HS-5 (cell line): ENCODE data around the gene IFITM10.

Source experiments
- DNase-seq: peaks from one replicate; pipeline ENCODE4 v3.0.0-alpha.2; 2012; ENCODE audit warnings: low read depth

IFITM10 gene

DNA sequence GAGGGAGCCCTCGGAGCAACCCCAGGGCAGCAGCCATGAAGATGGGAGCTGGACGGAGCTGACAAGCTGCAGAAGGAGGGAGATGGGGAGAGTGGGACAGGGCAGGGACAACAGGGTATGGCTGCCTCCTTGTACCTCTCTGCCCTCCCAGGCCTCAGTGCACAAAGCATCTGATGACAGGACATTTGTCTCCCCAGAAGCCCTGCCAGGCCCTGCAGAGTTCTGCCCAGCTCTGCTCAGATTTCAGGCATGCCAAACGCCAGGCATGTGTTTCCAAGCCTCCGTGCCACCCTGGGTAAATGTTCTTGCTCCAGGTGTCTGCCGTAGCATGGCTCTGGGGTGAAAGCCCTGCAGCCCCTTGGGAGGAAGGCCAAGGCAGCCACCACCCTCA lies 1.1 kb upstream of the IFITM10 start:
- DNase-seq = no peak

DNA sequence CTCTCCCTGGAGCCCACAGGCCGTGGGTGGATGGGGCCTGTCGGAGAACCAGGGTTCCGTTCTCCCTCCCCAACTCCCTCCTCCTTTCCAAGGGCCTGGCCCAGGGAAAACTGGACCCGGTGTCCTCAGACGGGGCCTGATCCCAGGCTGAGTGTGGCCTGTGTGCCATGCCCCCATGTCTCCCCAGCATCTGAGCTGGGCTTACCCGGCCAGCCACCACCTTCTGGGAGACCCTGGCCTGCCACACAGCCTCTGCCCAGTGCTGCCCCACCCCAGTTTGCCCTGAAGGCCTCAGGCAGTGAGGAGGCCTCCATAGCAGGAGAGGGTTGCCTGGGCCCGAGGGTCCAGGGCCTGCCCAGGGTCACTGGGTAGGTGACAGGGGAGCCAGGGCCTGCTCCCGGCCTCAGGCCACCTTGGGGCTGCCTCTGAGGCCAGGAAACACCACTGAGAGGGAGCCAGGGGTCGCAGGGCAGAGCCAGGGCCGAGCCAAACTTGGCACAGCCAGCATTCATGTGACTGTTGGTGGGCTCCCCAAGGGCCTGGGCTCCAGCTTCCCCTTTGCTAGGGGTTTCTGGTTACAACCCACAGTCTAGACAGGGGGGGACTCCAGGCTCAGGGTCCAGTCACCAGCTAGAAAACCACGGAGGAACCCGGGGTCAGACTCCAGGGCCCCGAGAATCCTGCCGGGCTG lies 590 bp upstream of the IFITM10 start:
- DNase-seq = no peak

DNA sequence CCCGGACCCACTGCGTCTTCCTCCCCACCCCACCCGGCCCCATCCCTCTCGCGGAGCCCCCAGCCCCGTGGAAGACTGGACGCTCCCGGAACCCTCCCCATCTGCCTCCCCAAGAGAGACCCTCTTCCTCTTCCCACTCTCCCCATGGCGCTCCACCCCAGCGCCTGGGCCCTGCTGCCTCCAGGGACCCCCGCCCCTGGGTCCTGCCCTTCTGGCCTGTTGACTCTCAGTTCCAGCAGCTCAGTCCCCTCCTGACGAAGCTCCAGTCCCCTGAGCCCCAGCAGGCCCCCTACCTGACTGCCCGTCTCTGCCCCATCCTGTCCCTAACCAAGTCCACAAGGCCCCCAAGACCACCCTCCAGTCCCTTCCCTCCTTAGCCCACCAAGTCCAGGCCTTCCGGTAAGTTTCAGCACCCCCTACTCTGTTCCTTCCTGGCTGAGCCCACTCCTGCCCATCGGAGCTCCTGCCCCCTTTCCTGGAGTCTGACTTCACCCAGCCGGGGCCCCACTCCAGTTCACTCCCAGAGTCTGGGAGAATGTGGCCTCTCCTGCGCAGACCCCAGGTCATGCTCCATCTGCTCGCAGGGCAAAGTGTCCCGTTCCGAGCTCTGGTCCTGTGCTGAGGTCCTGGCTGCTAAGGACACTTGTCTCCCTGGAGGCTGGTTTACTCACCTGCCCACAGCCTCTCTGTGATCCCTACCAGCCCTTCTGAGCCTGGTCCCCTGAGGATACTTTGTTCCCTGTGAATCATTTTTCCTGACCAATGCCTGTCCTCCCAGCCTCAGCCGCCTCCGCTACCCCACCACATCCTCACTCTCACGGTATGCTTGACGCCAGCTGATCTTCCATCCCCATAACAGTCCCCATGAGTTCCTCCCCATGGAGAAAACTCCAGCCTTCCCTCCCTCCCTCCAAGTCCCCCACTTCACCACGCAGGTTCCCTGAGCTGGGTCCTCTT lies 722 bp downstream of the IFITM10 start:
- DNase-seq = peak; percentile 56

DNA sequence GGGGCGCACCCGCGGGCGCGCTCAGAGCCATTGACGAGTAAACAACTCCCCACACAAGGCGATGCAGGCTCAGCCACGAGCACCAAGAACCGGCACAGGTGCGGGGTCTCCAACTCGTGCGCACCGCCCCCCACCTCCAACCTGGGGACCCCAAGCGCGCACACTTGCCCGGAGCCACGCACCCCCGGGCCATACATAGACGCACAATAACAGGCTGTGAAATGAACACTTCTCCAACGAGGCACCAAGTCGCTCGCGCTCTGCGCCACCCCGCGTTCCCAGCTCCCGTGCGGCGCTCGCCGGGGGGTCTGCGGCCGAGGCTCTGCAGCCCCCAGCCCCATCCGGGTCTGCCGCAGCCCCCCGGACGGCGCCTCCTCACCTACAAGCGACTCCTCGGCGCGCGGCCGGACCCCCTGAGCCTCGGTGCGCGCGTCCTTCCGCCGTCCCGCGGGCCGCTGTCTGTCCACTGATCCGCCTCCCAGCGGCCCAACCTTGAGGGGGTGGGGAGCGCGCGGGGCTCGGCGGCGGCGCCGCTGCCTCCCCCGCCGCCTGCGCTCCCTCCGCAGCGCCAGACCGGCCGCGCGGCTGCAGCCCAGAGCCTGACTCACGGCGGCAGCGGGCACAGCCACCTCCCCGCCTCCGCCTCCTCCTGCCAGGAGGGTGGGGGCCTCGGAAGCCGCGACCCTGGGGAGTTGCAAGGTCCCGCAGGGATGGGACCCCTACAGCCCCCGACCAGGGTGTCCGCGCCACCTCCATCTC lies 1.6 kb downstream of the IFITM10 start:
- no peak for DNase-seq

DNA sequence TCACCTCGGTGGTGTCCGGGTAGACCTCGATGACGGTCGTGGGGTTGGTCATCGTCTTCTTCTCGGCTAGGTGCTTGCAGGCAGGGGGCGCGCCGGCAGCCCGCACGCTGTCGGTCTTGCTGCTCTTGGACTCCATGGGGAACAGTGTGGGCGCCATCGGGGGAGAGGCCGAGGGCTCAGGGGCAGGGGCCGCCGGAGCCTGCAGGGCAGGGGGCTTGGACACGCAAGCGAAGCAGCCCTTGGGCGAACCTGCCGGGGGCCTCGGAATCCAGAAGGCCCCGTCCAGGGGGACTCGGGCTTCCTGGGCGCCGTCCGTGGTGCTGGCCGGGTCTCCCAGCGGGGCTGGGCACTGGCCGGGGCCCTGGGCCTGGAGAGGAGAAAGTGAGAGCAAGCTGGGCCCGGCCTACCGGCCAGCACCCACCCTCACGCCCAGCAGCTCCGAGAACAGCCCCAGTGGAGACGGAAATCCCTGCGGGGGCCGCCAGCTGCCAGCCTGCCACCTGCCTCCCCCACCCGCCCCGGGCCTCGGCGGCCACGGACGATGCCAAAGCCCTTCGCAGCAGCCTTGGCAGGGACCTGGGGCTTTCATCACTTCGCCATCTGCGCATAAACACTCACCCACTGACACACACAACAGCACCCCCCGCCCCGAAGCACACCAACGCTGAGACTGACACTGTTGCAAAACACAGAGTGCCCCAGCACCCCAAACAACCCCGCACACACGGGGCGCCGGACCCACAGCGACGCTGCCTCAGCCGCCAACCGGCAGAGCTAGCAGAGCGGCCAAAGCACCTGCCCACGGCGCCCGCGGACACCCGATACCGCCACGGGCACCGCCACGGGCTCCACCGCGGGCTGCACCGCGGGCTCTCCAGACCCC lies 2.4 kb downstream of the IFITM10 start:
- DNase-seq = no peak

DNA sequence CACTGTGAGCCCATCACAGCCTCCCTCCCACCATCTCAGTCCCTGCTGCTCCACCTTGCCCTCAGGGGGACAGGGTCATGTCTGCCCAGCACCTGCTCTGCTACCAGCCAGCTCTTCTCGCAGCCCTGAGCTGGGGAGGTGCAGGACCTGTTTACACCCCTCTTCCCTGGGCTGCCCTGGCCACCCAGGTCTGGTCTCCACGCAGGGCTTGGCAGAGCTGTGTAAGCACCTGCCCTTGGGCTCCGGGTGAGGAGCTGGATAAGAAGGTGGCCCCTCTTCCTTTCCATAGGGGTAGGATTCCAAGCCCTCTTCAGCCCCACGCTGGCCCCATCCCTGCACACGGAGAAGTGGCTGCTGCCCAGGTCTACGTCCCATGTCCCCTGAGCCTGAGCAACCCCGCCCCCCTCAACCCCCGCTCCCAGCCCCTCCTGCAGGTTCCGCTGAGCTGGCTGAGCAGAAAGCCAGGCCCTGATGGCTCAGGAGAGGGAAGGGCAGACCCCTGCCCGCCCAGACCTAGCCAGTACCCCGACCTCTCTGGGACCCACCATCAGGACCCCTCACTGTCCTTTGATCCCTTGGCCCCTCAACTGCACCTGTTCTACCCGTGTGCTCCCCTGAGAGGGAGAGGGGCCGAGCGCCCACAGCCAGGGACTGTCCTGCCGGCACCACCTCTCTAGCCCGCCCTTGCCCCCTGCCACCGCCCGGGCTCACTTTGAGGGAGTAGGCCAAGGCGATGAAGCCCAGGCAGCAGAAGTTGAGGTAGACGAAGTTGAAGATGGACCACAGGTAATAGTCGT lies 3.2 kb downstream of the IFITM10 start:
- no peak for DNase-seq

DNA sequence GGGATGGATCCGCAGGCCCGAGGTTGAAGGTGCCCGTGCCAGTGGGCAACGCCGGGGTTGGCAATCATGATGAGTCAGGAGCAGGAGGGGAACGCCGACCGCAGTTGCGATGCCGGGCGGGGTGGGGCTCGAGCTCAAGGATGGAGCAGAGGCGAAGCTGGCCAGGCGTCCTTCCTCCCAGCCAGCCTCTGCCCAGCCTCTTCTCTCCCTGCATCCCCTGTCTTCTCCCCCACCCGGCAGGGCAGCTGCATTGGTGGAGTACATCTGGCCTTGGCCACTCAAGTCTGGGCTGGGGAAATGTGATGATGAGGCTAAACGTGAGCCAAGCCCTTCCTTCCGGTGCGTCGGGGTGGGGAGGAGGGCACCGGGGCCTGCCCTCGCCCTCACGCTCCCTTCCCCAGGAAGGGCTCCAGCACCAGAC lies 3.9 kb downstream of the IFITM10 start:
- no peak for DNase-seq

DNA sequence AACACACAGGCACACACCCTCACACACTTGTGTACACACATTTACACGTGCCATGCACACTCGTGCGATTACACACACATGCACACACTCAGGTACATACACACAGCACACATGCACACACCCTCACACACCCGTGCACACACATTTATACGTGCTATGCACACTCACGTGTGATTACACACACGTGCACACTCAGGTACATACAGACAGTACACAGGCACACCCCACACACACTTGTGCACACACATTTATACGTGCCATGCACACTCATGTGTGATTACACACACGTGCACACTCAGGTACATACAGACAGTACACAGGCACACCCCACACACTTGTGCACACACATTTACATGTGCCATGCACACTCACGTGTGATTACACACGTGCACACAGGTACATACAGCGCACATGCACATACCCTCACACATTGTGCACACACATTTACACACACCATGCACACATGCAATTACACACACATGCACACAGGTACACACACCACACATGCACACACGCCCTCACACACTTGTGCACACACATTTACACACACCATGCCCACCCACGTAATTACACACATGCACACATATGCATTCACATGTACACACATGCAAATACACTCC lies 4.6 kb downstream of the IFITM10 start:
- no peak for DNase-seq

DNA sequence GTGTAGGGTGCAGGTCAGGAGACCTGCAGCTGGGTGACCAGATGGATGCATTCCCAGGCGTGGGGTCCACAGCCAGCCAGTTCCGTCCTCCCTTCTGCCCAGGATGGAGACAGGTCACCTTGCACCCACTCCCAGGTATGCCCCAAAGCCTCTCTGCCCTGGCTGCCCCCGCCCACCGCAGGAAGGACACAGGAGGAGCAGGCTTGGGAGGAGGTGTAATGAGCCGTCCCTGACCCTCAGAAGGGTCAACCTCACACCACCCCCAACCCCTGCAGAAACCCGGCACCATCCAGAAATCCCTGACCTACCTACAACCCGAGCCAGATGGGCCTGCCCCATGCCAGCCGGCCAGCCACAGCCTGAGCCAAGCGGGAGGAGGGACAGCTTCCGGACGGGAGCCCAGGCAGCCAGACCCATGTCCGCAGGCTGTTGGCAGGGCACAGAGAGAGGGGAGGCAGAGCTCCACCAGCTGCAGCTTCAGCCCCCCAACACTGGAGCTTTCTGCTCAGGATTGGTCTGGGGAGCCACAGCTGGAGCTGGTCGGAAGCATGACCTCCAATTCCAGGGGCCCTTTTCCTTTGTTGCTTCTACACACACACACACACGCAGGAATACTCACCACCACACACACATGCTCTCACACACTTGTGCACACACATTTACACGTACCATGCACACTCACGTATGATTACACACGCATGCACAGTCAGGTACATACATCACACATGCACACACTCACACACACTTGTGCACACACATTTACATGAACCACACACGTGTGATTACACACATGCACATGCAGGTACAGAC lies 5.3 kb downstream of the IFITM10 start:
- no peak for DNase-seq

DNA sequence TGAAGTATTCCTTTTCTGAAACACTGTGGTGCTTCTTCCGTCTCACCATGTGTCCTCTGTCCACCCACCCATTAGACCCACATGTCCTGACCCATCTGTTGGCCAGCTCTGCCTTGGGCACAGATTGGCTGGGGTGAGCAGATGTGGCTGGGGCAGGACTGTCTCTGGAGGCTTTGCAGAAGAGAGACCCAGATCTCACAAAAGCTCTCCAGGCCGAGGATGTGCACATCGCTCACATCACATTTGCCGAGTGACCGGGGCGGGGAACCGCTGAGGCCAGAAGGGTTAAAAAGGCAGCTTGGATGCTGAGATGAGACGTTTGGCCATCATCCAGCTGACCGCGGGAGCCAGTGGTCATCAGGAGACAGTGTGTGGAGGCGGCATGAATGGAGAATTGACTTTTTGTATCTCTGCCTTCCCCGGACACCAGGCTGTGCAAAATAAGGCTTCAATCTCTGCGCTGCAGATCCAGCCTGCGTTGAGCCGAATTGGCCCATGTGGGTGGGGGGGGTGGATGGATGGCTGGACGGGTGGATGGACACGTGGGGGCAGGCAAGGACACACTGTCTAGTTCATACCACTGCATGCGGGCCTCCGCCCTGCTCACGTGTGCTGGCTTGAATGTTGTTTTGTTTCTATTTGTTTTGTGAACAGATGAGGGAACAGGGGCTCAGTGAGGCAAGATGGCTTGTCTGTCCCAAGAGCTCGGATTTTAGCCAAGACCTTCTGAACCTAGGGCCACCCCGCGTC lies 6.1 kb downstream of the IFITM10 start:
- DNase-seq = no peak

DNA sequence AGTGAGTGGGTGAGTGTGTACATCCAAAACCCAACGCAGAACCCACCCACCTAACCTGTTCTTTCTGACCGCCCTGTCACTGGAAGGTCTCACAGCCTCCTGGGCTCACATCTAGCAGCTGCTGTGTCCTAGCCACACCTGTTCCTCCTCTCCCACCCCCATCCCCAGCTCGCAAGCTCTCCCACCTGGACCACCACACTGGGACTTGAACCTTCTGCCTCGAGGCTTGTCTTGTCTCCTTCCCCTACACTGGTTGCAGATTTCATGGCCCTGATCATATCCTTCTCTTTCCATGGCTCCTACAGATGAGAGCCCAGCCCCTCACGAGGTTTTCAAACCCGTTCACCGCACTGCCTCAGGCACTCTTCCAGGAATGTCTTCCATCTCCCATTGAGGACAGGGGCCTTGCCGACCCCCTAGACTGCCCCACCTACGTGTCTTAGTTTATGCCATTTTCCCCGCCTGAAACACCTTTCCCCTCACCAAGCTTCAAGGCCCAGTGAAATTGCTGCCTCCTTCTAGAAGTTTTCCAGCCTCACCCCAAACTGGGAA lies 6.7 kb downstream of the IFITM10 start:
- DNase-seq = no peak

DNA sequence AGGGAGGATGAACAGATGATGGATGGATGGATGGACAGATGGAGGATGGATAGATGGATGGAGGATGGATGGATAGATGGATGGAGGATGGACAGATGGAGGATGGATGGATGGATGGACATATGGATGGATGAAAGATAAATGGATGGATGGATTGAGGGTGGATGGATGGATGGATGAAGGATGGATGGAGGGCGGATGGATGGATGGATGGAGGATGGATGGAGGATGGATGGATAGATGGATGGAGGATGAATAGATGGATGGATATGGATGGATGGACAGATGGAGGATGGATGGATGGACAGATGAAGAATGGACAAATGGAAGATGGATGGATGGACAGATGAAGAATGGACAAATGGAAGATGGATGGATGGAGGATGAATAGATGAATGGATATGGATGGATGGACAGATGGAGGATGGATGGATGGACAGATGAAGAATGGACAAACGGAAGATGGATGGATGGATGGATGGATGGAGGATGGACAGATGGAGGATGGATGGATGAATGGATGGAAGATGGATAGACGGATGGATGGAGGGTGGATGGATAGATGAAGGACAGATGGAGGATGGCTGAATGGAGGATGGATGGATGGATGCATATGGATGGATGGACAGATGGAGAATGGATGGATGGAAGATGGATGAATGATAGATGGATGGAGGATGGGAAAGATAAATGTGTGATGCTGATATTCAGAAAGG lies 7.4 kb downstream of the IFITM10 start:
- no peak for DNase-seq

DNA sequence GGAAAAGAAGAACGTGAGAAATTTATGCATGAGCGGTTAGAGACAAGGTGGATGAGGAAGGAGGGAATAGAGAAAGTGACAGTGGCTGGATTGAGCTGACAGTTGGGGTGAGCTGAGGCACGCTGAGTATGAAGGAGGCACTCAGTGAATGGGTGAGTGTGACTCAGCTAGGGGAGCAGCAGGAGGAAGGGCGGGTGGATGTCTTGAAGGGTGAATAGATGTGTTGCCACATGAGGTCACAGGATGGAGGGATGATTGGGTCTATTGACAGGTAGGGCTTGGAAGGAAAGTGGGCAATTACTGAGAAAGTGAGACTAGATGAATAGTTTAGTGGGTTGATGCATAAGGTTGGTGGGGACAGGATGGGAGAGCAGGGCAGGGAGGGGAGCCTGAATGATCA lies 8.0 kb downstream of the IFITM10 start:
- no peak for DNase-seq

DNA sequence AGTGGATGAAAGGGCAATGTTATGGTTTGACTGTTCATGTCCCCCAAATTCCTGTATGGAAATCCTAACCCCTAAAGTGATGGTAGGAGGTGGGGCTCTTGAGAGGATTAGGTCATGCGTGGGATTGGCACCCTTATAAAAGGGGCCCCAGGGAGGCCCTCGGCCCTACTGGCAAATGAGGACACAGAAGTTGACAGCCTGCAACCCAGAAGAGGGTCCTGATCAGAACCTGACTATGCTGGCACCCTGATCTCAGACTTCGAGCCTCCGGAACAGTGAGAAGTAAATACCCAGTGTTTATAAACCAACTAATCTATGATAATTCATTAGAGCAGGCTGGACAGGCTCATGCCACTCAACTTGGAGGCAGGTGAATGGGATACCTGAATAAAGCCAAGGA lies 8.7 kb downstream of the IFITM10 start:
- no peak for DNase-seq

DNA sequence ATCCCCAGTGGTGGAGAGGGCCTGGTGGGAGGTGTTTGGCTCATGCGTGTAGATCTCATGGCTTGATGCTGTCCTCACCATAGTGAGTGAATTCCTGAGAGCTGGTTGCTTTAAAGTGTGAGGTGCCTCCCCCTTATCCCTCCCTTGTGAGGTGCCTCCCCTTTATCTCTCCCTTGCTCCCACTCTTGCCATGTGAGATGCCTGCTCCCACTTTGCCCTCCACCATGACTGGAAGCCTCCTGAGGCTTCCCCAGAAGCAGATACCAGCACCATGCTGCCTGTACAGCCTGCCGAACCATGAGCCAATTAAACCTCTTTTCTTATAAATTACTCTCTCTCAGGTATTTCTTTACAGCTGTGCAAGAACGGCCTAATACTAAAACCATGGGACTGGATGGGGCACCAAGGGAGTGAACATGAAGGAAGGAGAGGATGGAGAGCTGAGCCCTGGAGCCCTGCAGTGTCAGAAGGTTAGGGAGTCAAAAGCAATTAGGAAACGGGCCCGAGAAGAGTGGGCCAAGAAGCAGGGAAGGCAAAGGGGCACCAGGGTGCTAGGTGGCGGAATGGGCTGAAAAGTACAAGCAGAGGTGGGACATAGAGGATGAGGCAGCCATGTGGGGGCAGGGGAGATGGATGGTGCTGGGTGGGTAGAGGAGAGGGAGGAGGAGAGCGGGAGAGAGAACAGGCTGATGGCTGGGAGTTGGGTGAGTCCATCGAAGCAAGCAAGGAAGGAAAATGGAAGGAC lies 9.4 kb downstream of the IFITM10 start:
- DNase-seq = no peak

DNA sequence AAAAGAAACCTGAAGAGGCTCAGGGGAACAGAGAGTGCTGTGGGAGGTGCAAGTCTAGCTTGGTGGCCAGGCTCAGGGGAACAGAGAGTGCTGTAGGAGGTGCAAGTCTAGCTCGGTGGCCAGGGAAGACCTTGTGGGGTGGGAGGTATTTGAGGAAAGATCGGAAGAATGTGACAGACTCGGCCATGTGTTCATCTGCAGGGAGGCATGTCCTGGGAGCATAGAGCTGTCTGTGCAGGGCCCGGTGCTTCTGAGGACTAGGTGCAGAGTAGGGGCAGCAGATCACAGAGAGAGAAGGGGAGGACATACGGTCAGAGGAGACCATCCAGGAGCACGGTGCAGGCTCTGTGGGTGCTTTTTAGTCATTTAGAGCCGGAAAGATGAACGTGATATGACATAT lies 10.8 kb downstream of the IFITM10 start:
- DNase-seq = no peak

DNA sequence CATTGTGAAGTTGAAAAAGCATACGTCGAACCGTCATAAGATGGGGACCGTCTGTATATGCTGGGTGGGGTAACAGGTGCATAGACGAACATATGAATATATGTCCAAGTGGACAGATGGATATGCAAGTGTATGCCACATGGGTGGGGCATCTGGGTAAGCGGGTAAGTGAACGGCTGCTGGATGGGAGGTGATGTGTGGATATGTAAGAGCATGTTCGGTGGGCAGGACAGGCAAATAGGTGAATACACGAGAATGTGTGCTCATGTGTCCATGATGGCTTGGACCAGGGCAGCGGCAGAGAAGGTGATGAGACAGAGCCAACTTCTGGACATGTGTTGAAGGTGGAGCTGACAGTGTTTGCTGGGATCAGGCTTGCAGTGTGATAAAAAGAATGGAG lies 12.0 kb downstream of the IFITM10 start:
- no peak for DNase-seq
